ENCODE results near the gene EIF1AX. TPM values are rescaled to one million over a fixed set of nuclear protein-coding genes. Genes with fewer than 3 reads are reported as not detected.
A peak's percentile ranks its signal among the peaks of the same experiment; 100 is the strongest.

The EIF1AX gene
- total RNA-seq, 1 experiment from 2014 or later: 77.3 TPM

DNA sequence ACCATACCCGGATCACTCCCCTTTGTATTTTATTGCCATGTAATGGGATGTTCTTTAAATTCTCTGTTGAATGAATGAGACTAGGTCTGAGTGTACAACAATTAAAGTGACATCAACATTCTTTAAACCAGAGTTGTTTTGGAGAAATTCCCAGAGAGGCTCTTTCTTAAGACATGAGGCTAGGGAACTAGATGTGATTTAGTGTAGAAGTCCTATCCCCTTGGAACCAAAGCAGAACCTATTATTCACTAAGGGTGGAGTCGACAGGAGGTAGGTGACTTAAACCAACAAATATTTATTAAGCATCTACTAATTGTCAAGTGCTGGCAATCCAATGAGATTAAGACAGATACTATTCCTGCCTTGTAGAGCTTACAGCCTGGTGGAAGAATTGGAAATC is 1.7 kb downstream of the EIF1AX start:
- DNase-seq: no peak
- ChIA-PET CTCF (no interaction called here), POLR2A (ENCODE audit: unreplicated experiment) (no interaction called here)
- H3K27ac ChIP-seq: no peak overlapping the region
- peaks cover 16% of the 10 kb centered on the region for H3K36me3 ChIP-seq (ENCODE audit: low read depth)
- no peaks in the 10 kb centered on the region for H3K27me3 ChIP-seq (ENCODE audit: insufficient read depth, low read depth)
- H3K9me3 ChIP-seq (ENCODE audit: insufficient read depth, low read depth): no peaks in the 10 kb centered on the region
- H3K79me2 ChIP-seq (ENCODE audit: low read depth): peaks cover 49% of the 10 kb centered on the region
- peak overlapping the region; percentile 87 for H3K4me2 ChIP-seq
- TF ChIP-seq EZH2 (IDR thresholded peaks at IDR 0.05; ENCODE audit: low read depth): no peak
- TF ChIP-seq, protein P1, sequence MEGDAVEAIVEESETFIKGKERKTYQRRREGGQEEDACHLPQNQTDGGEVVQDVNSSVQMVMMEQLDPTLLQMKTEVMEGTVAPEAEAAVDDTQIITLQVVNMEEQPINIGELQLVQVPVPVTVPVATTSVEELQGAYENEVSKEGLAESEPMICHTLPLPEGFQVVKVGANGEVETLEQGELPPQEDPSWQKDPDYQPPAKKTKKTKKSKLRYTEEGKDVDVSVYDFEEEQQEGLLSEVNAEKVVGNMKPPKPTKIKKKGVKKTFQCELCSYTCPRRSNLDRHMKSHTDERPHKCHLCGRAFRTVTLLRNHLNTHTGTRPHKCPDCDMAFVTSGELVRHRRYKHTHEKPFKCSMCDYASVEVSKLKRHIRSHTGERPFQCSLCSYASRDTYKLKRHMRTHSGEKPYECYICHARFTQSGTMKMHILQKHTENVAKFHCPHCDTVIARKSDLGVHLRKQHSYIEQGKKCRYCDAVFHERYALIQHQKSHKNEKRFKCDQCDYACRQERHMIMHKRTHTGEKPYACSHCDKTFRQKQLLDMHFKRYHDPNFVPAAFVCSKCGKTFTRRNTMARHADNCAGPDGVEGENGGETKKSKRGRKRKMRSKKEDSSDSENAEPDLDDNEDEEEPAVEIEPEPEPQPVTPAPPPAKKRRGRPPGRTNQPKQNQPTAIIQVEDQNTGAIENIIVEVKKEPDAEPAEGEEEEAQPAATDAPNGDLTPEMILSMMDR (conservative IDR thresholded peaks at IDR 0.05): no peak
- H3F3A ChIP-seq (ENCODE audit: insufficient read depth, low read depth): no peaks in the 10 kb centered on the region; the same call in 1 of the 2 replicates
- no peak overlapping the region for H2AFZ ChIP-seq
- H4K20me1 ChIP-seq (ENCODE audit: insufficient read depth): peaks cover 28% of the 10 kb centered on the region
- BruUV-seq (replicated peaks): no TSS peak
- H3K4me3 ChIP-seq: peak overlapping the region; percentile 95
- no peaks in the 10 kb centered on the region for H3K9me2 ChIP-seq (ENCODE audit: insufficient read depth)
- H3K4me1 ChIP-seq (replicated peaks; ENCODE audit: insufficient read depth): peaks cover 13% of the 10 kb centered on the region
- intact Hi-C loops (cut with micrococcal nuclease; ENCODE audit: unreplicated experiment): loop anchor here (5.0 to 10.0 kb wide), 5 partner anchors 127 to 765 kb away; partner anchors contain the start of gene RPS6KA3

DNA sequence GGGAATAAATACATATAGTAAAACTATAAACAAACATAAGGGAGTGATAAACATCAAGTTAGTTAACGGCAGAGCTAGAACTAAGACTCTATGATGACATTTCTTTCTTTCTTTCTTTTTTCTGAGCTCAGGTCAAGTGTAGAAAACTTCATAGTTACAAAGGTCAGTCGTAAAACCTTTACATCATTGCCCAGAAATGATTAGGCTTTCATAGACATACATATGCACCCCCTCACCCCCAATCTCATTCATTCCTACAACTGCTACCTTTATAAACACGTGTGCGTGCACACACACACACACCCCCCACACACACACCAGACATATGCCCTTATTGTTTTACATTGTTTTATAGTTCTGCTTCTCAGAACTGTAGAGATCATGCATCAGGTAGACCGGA is 5.7 kb downstream of the EIF1AX start:
- Histone ChIP-seq H3K27me3 (ENCODE audit: insufficient read depth, low read depth) (no peaks in the 10 kb centered on the region), H3K4me2 (no peak overlapping the region), H3K9me2 (ENCODE audit: insufficient read depth) (no peaks in the 10 kb centered on the region), H4K20me1 (ENCODE audit: insufficient read depth) (peaks cover 27% of the 10 kb centered on the region), H3K79me2 (ENCODE audit: low read depth) (peaks cover 44% of the 10 kb centered on the region), H3K36me3 (ENCODE audit: low read depth) (peaks cover 16% of the 10 kb centered on the region), H3F3A (ENCODE audit: insufficient read depth, low read depth) (peaks cover 5% of the 10 kb centered on the region; the same call in 1 of the 2 replicates), H3K4me3 (no peak overlapping the region), H3K27ac (no peak overlapping the region), H2AFZ (no peak overlapping the region), H3K4me1 (replicated peaks; ENCODE audit: insufficient read depth) (peaks cover 13% of the 10 kb centered on the region), H3K9me3 (ENCODE audit: insufficient read depth, low read depth) (no peaks in the 10 kb centered on the region)
- no TSS peak for BruUV-seq (replicated peaks)
- ChIA-PET POLR2A (ENCODE audit: unreplicated experiment) (no interaction called here), CTCF (no interaction called here)
- intact Hi-C loops (cut with micrococcal nuclease; ENCODE audit: unreplicated experiment): loop anchor here (5.0 to 10.0 kb wide), 2 partner anchors 229 to 761 kb away; no protein-coding TSS in a partner anchor
- no peak for TF ChIP-seq EZH2 (IDR thresholded peaks at IDR 0.05; ENCODE audit: low read depth)
- TF ChIP-seq, protein P1 (conservative IDR thresholded peaks at IDR 0.05): no peak
- DNase-seq: no peak

DNA sequence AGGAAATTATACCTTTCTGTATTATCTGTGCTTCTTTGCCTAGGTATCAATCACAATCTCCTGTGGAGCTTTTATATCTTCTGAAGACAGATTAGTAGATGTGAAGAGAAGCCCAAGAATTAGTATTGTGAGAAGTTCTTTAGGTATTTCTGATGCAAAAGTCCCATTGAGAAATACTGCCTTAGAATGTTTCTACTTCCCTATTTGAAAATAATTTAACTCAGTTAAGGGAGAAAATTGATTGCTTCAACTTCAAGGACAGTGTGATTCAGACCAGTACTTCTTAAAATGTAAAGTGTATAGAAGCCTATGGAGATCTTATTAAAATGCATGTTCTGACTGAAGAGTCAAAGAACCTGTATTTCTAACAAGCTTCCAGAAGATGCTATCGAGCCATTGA is 9.0 kb downstream of the EIF1AX start:
- Histone ChIP-seq H3K36me3 (ENCODE audit: low read depth) (peaks cover 14% of the 10 kb centered on the region; the same call in 1 of the 2 replicates), H3K27ac (no peak overlapping the region), H2AFZ (no peak overlapping the region), H3F3A (ENCODE audit: insufficient read depth, low read depth) (peaks cover 22% of the 10 kb centered on the region; the same call in 1 of the 2 replicates), H4K20me1 (ENCODE audit: insufficient read depth) (peaks cover 5% of the 10 kb centered on the region; the same call in 1 of the 2 replicates), H3K79me2 (ENCODE audit: low read depth) (peaks cover 14% of the 10 kb centered on the region), H3K4me2 (no peak overlapping the region), H3K9me3 (ENCODE audit: insufficient read depth, low read depth) (no peaks in the 10 kb centered on the region), H3K27me3 (ENCODE audit: insufficient read depth, low read depth) (no peaks in the 10 kb centered on the region), H3K9me2 (ENCODE audit: insufficient read depth) (no peaks in the 10 kb centered on the region), H3K4me1 (replicated peaks; ENCODE audit: insufficient read depth) (no peaks in the 10 kb centered on the region), H3K4me3 (no peak overlapping the region)
- BruUV-seq (replicated peaks): no TSS peak
- POLR2A ChIA-PET (ENCODE audit: unreplicated experiment): no interaction called here
- no peak for DNase-seq
- CTCF ChIA-PET: no interaction called here
- intact Hi-C loops (cut with micrococcal nuclease; ENCODE audit: unreplicated experiment): loop anchor here (10.0 kb wide), 1 partner anchor 758 kb away; no protein-coding TSS in a partner anchor
- TF ChIP-seq, protein P1 (conservative IDR thresholded peaks at IDR 0.05): no peak
- TF ChIP-seq EZH2 (IDR thresholded peaks at IDR 0.05; ENCODE audit: low read depth): no peak
